Hindlimb muscle (tissue), 1 donor: ENCODE data around the gene SLC38A1. TPM values are rescaled to one million over a fixed set of nuclear protein-coding genes. Genes with fewer than 3 reads are reported as not detected.
"Not testable (repeated sequence)": the region's sequence is repeated elsewhere in the genome, so short reads cannot be mapped to it uniquely, and the experiment has no call there.

Source experiments
- DNase-seq: peaks from one replicate; pipeline ENCODE4 v3.0.0-alpha.2; 2013
- polyA plus RNA-seq: library from polyadenylated mRNA; unstranded; fragments of 120-200 nt; gene quantifications from one replicate; pipeline ENCODE4 v1.2.1, GENCODE V29; 2013; ENCODE audit not compliant: insufficient read length

SLC38A1 gene
- polyA plus RNA-seq: 29.7 TPM

- DNase-seq: peak; percentile 78
Observed at GRCh38 chr12:46268583-46269428, at the start of gene SLC38A1. SLC38A1 (minus strand) TSS chr12:46269043; CDS start chr12:46239800, 29,243 bp downstream.

- no peak for DNase-seq
Observed at GRCh38 chr12:46318037-46318436, 49.2 kb upstream of the SLC38A1 start.

GRCh38 chr12:46304070-46304469 lies 35.2 kb upstream of the SLC38A1 start:
- DNase-seq: peak; percentile 23

GRCh38 chr12:46303039-46303666 lies 34.3 kb upstream of the SLC38A1 start:
- DNase-seq: no peak

- DNase-seq: peak; percentile 86
Observed at GRCh38 chr12:46300910-46301309, 32.1 kb upstream of the SLC38A1 start.

- no peak for DNase-seq
Observed at GRCh38 chr12:46299851-46300250, 31.0 kb upstream of the SLC38A1 start.

GRCh38 chr12:46298261-46298660 lies 29.4 kb upstream of the SLC38A1 start:
- DNase-seq: no peak

GRCh38 chr12:46296822-46297221 lies 28.0 kb upstream of the SLC38A1 start:
- no peak for DNase-seq

- DNase-seq: no peak
Observed at GRCh38 chr12:46292754-46293402, 24.0 kb upstream of the SLC38A1 start.

GRCh38 chr12:46291953-46292352 lies 23.1 kb upstream of the SLC38A1 start:
- not testable (repeated sequence) for DNase-seq

GRCh38 chr12:46285177-46285576 lies 16.3 kb upstream of the SLC38A1 start:
- DNase-seq: not testable (repeated sequence)

- no peak for DNase-seq
Observed at GRCh38 chr12:46282829-46283228, 14.0 kb upstream of the SLC38A1 start.

- no peak for DNase-seq
Observed at GRCh38 chr12:46276756-46277155, 7.9 kb upstream of the SLC38A1 start.

GRCh38 chr12:46271863-46272262 lies 3.0 kb upstream of the SLC38A1 start:
- no peak for DNase-seq

- no peak for DNase-seq
Observed at GRCh38 chr12:46269429-46270241, 792 bp upstream of the SLC38A1 start.

GRCh38 chr12:46267825-46268582 lies 839 bp downstream of the SLC38A1 start:
- peak; percentile 26 for DNase-seq

- DNase-seq: peak; percentile 22
Observed at GRCh38 chr12:46267575-46267824, 1.3 kb downstream of the SLC38A1 start.

GRCh38 chr12:46266869-46267574 lies 1.8 kb downstream of the SLC38A1 start:
- peak; percentile 36 for DNase-seq

GRCh38 chr12:46266382-46266791 lies 2.5 kb downstream of the SLC38A1 start:
- no peak for DNase-seq

- no peak for DNase-seq
Observed at GRCh38 chr12:46265734-46266133, 3.1 kb downstream of the SLC38A1 start.

- no peak for DNase-seq
Observed at GRCh38 chr12:46265102-46265501, 3.7 kb downstream of the SLC38A1 start.
